Urothelium cell line (cell line): Measurements from ENCODE around the gene SRRM5.
A peak's percentile ranks its signal among the peaks of the same experiment; 100 is the strongest.

Experiments used
- DNase-seq: peaks from one replicate; pipeline ENCODE4 v3.0.0; 2011; ENCODE audit warnings: low spot score, mixed read lengths
- FAIRE-seq: peaks from 2 replicates; lab custom pipeline; 2011; peaks lifted over from hg19 to GRCh38; lab: Jason Lieb, UNC

The SRRM5 gene

GRCh38 chr19:43610493-43610892 lies 1.4 kb upstream of the SRRM5 start:
- no peak for FAIRE-seq
- no peak for DNase-seq

GRCh38 chr19:43612374-43612773 lies 486 bp downstream of the SRRM5 start:
- DNase-seq, result no peak
- FAIRE-seq, result no peak

- no peak for DNase-seq
- FAIRE-seq, result no peak
Observed at GRCh38 chr19:43616306-43616705, 4.4 kb downstream of the SRRM5 start.

- DNase-seq, result no peak
- no peak for FAIRE-seq
Observed at GRCh38 chr19:43616954-43617353, 5.1 kb downstream of the SRRM5 start.

- FAIRE-seq (no peak), DNase-seq (peak; percentile 70)
Observed at GRCh38 chr19:43618921-43619261, 7.0 kb downstream of the SRRM5 start.

- peak; percentile 92 for DNase-seq
- peak; percentile 61 for FAIRE-seq
Observed at GRCh38 chr19:43619262-43620060, 7.6 kb downstream of the SRRM5 start, which contains the start of gene ZNF428. Gene ZNF428 (minus strand): TSS chr19:43619629. CDS start chr19:43614304, 5,325 bp downstream.

GRCh38 chr19:43620061-43621001 lies 8.4 kb downstream of the SRRM5 start:
- FAIRE-seq (no peak), DNase-seq (no peak)

- FAIRE-seq, result no peak
- DNase-seq, result no peak
Observed at GRCh38 chr19:43622070-43622469, 10.2 kb downstream of the SRRM5 start.

GRCh38 chr19:43622956-43623355 lies 11.1 kb downstream of the SRRM5 start:
- FAIRE-seq, result no peak
- no peak for DNase-seq

- no peak for FAIRE-seq
- DNase-seq, result no peak
Observed at GRCh38 chr19:43623889-43624670, 12.2 kb downstream of the SRRM5 start.

GRCh38 chr19:43624933-43625332 lies 13.0 kb downstream of the SRRM5 start:
- no peak for DNase-seq
- no peak for FAIRE-seq

GRCh38 chr19:43625918-43626579 lies 14.2 kb downstream of the SRRM5 start:
- DNase-seq (no peak), FAIRE-seq (no peak)

GRCh38 chr19:43626838-43627237 lies 14.9 kb downstream of the SRRM5 start:
- DNase-seq (no peak), FAIRE-seq (no peak)

GRCh38 chr19:43628646-43629326 lies 16.9 kb downstream of the SRRM5 start:
- DNase-seq (no peak), FAIRE-seq (no peak)

GRCh38 chr19:43631491-43631890 lies 19.6 kb downstream of the SRRM5 start:
- DNase-seq, result no peak
- FAIRE-seq, result no peak

- DNase-seq, result no peak
- no peak for FAIRE-seq
Observed at GRCh38 chr19:43633520-43633919, 21.6 kb downstream of the SRRM5 start.

- DNase-seq, result no peak
- no peak for FAIRE-seq
Observed at GRCh38 chr19:43634068-43634467, 22.2 kb downstream of the SRRM5 start.

GRCh38 chr19:43634506-43634871 lies 22.6 kb downstream of the SRRM5 start:
- no peak for FAIRE-seq
- no peak for DNase-seq

- FAIRE-seq (no peak), DNase-seq (no peak)
Observed at GRCh38 chr19:43634872-43635560, 23.1 kb downstream of the SRRM5 start.
